AG04449 (cell line): ENCODE measurements around the gene DPH1.

Source experiments
- CTCF ChIA-PET: fragments of 350-600 bp; formaldehyde crosslinking; extraction: SDS; loops from one replicate; lab custom pipeline; 2021; ENCODE audit warnings: antibody characterized with exemption; lab: Yijun Ruan, JAX
- POLR2A ChIA-PET: fragments of 400-600, 350-600 bp; formaldehyde crosslinking; extraction: SDS; loops from one replicate; lab custom pipeline; 2020; ENCODE audit warnings: antibody characterized with exemption, inconsistent platforms; lab: Yijun Ruan, JAX
- DNase-seq: peaks from one replicate; pipeline ENCODE4 v3.0.0-alpha.2; 2010; ENCODE audit warnings: low read depth, low spot score
- H3K4me3 ChIP-seq: 2 replicates; pipeline ENCODE4 v1.5.1; 2011; ENCODE audit warnings: low read depth, mild to moderate bottlenecking, control low read depth, low read length
- CTCF ChIP-seq: IDR thresholded peaks from one replicate; pipeline ENCODE4 v1.5.1; 2011; ENCODE audit warnings: mild to moderate bottlenecking, moderate library complexity, low read length, control low read depth, inconsistent platforms; ENCODE audit not compliant: insufficient read depth; ENCODE audit errors: missing control alignments

Gene DPH1

GRCh38 chr17:2090210-2090641 is 60.3 kb downstream of the DPH1 start:
- ChIA-PET CTCF (interaction anchor here (1.2 to 12.3 kb wide), 18 partner anchors 8 to 192 kb away, joined by 3 to 105 read pairs (median 6); partner anchors contain the start of gene HIC1), POLR2A (interaction anchor here (1.5 to 3.9 kb wide), 4 partner anchors 8 to 123 kb away, joined by 3 to 28 read pairs (median 12); partner anchors contain the start of gene HIC1)
- no peak for DNase-seq
- no peak for TF ChIP-seq CTCF
- H3K4me3 ChIP-seq, result no peak overlapping the region

- peak; percentile 91 for DNase-seq
- ChIA-PET POLR2A (interaction anchor here (0.8 to 3.9 kb wide), 7 partner anchors 9 to 122 kb away, joined by 3 to 28 read pairs (median 6); partner anchors contain the start of gene HIC1), CTCF (interaction anchor here (0.8 to 12.3 kb wide), 26 partner anchors 8 to 192 kb away, joined by 3 to 105 read pairs (median 4); partner anchors contain the start of gene HIC1)
- H3K4me3 ChIP-seq, result peak overlapping the region; percentile 1; the same call in 1 of the 2 replicates
- peak; percentile 68 for TF ChIP-seq CTCF
Measured at GRCh38 chr17:2090804-2091534, 61.0 kb downstream of the DPH1 start.

GRCh38 chr17:2092253-2092652 is 62.3 kb downstream of the DPH1 start:
- TF ChIP-seq CTCF, result no peak
- ChIA-PET POLR2A (interaction anchor here (1.2 to 1.5 kb wide), 2 partner anchors 80 to 89 kb away, joined by 3 read pairs; no protein-coding TSS in a partner anchor), CTCF (interaction anchor here (1.7 to 12.3 kb wide), 4 partner anchors 10 to 153 kb away, joined by 6 to 105 read pairs (median 22); no protein-coding TSS in a partner anchor)
- H3K4me3 ChIP-seq, result no peak overlapping the region
- DNase-seq, result no peak

GRCh38 chr17:2093349-2093748 is 63.4 kb downstream of the DPH1 start:
- no peak for DNase-seq
- TF ChIP-seq CTCF, result no peak
- ChIA-PET POLR2A (interaction anchor here (0.9 to 1.5 kb wide), 2 partner anchors 38 to 88 kb away, joined by 3 read pairs; partner anchors contain the start of gene HIC1), CTCF (interaction anchor here (0.6 to 3.9 kb wide), 8 partner anchors 11 to 151 kb away, joined by 3 to 62 read pairs (median 4); no protein-coding TSS in a partner anchor)
- H3K4me3 ChIP-seq, result no peak overlapping the region
